Stimulated activated CD4-positive, alpha-beta T cell treated with anti-CD3 and anti-CD28 coated beads, Interleukin-12 subunit alpha, Interleukin-12 subunit beta, amount 100 ng/mL, for 4 hours (primary cell): ENCODE results near the gene AADAC.
"Not testable (repeated sequence)": the region's sequence is repeated elsewhere in the genome, so short reads cannot be mapped to it uniquely, and the experiment has no call there.

Experiments used
- DNase-seq: peaks from one replicate; pipeline ENCODE4 v3.0.0-alpha.2; 2020

Gene AADAC

DNA sequence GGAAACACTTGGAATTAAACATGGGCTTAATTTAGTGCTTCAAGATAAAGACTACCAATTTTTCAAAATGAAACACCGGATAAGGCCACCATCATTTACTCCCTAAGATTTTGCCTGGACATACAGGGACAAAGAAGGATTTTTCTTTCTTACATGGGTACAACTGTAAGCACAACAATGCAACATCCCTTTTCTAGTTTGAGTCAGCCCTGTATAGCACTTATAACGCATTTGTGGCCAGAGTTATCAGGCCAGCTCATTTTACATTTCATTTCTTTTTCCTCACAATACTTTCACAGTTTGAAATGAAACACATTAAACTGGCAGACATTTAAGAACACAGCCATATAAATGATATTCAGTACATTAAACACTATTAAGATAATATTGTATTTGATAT lies 49.7 kb downstream of the AADAC start:
- no peak for DNase-seq

DNA sequence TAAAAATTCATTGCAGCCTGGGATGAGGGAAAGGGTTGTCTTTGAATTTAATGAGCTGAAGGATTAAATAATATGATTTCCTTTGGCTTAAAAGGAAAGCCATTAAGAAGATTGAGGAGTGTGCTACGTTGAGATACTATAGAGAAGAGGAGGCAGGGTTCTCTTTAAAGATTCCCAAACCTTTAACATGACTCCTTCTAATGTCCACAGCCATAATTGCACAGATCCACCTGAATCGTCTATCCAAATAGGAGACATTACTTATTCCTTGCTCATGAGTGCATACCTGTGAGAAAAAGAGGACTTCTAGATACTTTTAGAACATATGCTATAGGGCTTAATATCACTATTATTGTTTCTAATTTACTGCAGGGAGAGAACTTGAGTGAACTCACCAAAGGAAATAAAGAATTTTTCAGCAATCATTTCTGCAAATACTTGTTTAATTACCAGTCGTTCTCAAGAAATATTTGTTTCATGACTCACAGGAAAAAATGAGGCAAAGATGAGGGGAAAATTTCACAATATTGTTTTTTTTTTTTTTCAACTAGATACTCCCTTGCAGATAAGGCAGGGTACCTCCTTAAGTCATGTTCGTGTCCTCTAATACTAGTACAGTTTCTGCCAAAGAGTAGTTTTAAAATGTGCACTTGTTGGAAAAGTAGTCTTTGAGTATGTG lies 50.6 kb downstream of the AADAC start:
- no peak for DNase-seq

DNA sequence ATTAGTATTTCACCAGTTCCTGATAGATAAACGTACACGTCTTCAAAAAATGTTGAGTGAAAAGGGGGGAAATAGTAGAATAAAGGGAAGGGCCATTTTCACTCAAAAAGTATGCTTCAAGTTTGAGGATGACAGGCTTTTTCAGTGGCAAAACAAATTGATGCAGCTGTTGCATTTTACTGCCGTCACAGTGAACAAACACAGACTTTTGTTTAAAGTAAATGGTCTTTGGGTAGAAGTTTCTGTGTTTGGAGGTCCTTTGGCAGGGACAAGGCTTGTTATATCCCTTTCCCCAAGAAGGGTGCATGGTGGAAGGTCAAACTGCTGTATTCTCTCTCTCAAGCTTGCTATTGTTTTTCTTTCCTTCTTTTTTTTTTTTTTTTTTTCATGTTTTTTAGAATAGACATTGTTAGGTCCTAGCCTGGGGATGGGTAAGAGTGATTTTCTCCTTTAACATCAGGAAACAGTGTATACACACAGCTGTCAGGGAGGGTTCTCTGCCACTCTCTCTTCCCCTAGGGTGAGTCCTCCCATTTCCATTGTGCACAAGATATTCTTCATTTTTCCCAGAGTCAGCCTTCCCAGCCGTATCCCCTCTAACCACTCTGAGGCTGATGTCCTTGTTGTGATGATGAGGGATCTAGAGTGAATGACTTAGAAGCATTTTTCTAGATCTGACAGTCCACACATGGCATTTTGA lies 52.9 kb downstream of the AADAC start:
- DNase-seq, result no peak

DNA sequence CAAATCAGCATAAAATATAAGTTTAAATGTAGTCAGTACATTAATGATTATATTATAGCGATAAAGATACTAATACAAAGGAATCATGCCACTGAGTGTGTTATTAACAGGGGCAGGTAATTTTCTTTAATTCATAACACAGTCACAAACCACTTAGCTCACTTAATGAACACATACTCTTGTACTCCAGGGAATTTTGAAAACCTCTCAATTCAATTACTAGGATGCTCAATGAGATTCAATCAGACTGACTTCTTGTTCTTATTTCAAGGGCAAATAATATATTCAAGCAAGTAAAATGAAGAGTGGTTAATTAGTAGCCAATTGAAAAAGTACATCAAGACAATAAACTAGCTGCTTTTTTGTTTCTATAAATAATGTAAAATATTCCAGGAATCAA lies 53.8 kb downstream of the AADAC start:
- DNase-seq, result no peak

DNA sequence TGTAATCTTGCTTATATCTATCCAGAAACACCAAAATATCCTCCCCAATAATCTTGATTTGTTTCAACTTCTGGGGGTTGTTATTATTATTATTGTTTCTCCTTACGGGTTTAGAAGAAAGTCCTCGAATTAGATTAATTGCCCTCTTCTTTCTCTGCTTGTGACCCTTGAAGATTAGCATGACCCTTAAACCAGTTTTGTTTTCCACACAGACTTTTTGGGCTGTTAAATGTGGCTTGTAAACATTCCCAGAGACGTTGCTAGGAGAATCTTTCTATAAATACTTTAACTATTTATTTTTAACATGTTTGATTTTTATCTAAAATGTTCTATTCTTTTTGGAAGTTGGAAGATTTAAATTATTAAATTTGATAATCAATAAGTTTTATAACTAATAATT lies 55.3 kb downstream of the AADAC start:
- no peak for DNase-seq

DNA sequence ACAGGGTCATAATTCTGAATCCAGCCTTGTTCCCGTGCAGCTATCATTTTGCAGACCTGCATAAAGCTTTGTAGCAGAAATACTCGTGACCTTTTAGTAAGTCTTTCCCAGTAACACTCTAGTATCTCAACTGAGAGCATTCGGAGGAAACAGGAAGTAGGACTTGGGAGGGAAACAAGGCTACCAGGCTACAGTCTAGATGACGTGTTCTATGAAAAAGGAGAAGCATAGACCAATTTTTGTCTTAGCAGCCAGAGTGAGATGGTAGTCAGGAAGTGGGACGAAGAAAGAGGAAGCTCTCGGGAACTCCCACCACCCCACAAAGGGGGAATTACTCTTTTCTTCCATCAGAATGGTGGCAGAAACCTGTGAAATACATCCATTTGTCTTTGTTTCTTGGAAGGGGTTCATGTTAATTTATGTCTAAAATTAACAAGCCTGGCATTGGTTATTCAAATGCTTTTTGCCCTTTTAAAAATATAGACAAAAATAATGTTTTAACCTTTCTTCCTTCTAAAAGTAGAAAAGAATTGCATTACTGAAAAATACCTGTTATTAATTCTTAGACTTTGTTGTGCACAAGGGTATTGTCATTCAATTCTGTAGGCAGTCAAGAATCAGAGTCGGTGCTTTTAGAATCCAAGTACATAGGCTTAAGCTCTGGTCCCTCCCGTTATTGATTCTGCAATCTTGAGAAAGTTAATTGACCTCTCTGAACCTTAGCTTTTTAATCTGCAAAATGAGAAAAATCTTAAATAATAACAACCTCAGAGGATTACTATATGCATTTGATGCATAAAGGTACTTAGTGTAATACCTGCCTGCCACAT lies 57.9 kb downstream of the AADAC start:
- no peak for DNase-seq

DNA sequence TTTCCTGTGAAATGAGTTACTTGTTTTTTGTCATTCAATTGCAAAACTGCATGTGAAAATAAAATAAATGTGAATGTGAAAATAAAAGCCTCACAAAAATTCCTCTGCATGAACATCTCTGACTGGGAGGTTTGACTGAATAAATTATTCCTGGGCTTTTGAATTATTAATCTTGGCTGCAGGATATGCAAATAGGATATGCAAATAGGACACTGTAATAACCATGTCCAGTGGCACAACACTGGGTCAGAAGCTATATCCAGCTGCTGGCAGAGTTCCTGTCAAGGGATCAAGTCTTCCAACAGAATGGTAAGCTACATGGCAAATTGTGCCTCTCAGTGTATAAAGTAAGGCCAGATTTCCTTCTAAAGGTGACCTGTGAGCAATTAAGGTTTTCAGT lies 59.5 kb downstream of the AADAC start, which contains the start of gene SUCNR1:
TSS of gene SUCNR1 (plus strand) at position 246 of the 400 bp plus-strand sequence. CDS start 6,250 bp downstream, outside the sequence.
- DNase-seq, result no peak

DNA sequence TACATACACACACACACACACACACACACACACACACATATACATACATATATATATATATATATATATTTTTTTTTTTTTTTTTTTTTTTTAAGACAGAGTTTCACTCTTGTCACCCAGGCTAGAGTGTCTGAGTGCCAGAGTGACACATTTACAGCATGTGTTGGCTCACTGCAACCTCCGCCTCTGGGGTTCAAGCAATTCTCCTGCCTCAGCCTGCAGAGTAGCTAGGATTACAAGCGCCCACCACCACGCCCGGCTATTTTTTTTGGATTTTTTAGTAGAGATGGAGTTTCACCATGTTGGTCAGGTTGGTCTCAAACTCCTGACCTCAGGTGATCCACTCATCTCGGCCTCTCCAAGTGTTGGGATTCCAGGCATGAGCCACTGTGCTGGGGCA lies 60.2 kb downstream of the AADAC start:
- DNase-seq, result not testable (repeated sequence)

DNA sequence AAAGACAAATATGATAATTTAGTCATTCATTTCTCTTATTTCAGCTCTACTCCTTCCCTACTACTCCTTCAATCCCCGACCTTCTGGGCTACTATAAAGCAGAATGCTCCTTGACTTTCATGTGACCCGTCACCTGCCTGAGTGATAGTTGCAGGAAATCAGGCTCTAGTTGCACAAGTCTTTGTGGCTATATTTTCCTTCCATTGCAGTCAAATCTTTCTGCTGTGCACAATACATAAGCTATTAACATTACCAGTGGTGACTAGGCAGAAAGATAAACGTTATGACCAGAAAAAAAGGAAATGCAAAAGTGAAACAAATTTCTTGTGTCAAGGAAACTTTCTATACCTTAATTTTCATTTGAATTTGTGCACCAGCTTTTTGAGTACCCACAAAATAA lies 61.8 kb downstream of the AADAC start:
- no peak for DNase-seq

DNA sequence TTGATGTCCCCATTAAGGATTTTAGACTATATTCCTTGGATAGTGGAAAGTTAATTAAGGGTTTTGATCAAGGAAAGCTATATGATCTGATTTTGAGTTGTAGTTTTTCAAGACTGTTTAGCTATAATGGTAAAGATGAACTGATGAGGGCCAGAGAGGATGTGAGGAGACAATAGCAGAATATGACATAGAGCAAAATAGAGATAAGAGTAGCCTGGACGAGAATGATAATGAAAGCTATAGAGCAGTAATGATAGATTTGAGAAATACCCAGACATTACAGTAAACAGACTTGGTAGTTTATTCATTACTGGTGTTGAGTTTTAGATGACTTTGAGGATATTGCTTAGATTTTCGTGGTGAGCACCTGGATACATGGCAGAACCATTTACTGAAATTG lies 63.4 kb downstream of the AADAC start:
- no peak for DNase-seq
